C4-2B (cell line): ENCODE results near the gene FGF6.

ENCODE experiments used
- ZFX ChIP-seq: fragments of 450-650 bp; IDR thresholded peaks from 2 replicates; pipeline ENCODE4 v1.6.1; 2017
- TF ChIP-seq, protein P1 (sequence below): fragments of 450-650 bp; conservative IDR thresholded peaks from 2 replicates; pipeline ENCODE4 v1.5.1; 2017; ENCODE audit warnings: mild to moderate bottlenecking

- TF ChIP-seq, protein P1, sequence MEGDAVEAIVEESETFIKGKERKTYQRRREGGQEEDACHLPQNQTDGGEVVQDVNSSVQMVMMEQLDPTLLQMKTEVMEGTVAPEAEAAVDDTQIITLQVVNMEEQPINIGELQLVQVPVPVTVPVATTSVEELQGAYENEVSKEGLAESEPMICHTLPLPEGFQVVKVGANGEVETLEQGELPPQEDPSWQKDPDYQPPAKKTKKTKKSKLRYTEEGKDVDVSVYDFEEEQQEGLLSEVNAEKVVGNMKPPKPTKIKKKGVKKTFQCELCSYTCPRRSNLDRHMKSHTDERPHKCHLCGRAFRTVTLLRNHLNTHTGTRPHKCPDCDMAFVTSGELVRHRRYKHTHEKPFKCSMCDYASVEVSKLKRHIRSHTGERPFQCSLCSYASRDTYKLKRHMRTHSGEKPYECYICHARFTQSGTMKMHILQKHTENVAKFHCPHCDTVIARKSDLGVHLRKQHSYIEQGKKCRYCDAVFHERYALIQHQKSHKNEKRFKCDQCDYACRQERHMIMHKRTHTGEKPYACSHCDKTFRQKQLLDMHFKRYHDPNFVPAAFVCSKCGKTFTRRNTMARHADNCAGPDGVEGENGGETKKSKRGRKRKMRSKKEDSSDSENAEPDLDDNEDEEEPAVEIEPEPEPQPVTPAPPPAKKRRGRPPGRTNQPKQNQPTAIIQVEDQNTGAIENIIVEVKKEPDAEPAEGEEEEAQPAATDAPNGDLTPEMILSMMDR, result no peak
- no peak for TF ChIP-seq ZFX
These were observed 8.8 kb upstream of the FGF6 start for GRCh38 chr12:4454315-4454860.
